Skeletal muscle satellite cell (primary cell): ENCODE measurements around the gene SPN.
"Not testable (repeated sequence)": the region's sequence is repeated elsewhere in the genome, so short reads cannot be mapped to it uniquely, and the experiment has no call there.

Source experiments
- H3K27me3 ChIP-seq: 2 replicates; pipeline ENCODE4 v1.7.0; 2013; ENCODE audit warnings: low read length; ENCODE audit not compliant: control insufficient read depth, insufficient read depth
- H3K36me3 ChIP-seq: 2 replicates; pipeline ENCODE4 v1.7.0; 2013; ENCODE audit warnings: mild to moderate bottlenecking, control low read depth, low read length; ENCODE audit not compliant: insufficient read depth
- H3K4me1 ChIP-seq: 2 replicates; pipeline ENCODE4 v1.7.0; 2013; ENCODE audit warnings: low read length; ENCODE audit not compliant: control insufficient read depth, insufficient read depth
- H3K4me2 ChIP-seq: 2 replicates; pipeline ENCODE4 v1.7.0; 2013; ENCODE audit warnings: mild to moderate bottlenecking, low read length
- H3K4me3 ChIP-seq: 2 replicates; pipeline ENCODE4 v1.7.0; 2013; ENCODE audit warnings: low read length
- H3K9ac ChIP-seq: 2 replicates; pipeline ENCODE4 v1.7.0; 2013; ENCODE audit warnings: mild to moderate bottlenecking, low read depth, low read length, moderate library complexity
- H3K9me3 ChIP-seq: replicated peaks from 2 replicates; pipeline ENCODE4 v1.7.0; 2013; ENCODE audit warnings: mild to moderate bottlenecking, control low read depth, low read length

The SPN gene

GRCh38 chr16:29697391-29697790, 34.3 kb downstream of the SPN start:
- H3K27me3 ChIP-seq, result peaks cover 3% of the 10 kb centered on the region
- H3K9ac ChIP-seq, result no peak overlapping the region
- no peak overlapping the region for H3K4me3 ChIP-seq
- no peak overlapping the region for H3K4me2 ChIP-seq
- H3K4me1 ChIP-seq, result peaks cover 9% of the 10 kb centered on the region
- no peaks in the 10 kb centered on the region for H3K36me3 ChIP-seq
- no peaks in the 10 kb centered on the region for H3K9me3 ChIP-seq

GRCh38 chr16:29698042-29698441, 35.0 kb downstream of the SPN start:
- no peak overlapping the region for H3K9ac ChIP-seq
- no peaks in the 10 kb centered on the region for H3K9me3 ChIP-seq
- peaks cover 9% of the 10 kb centered on the region for H3K4me1 ChIP-seq
- H3K4me2 ChIP-seq, result no peak overlapping the region
- H3K36me3 ChIP-seq, result no peaks in the 10 kb centered on the region
- H3K4me3 ChIP-seq, result no peak overlapping the region
- H3K27me3 ChIP-seq, result peaks cover 3% of the 10 kb centered on the region

- no peaks in the 10 kb centered on the region for H3K9me3 ChIP-seq
- no peak overlapping the region for H3K4me3 ChIP-seq
- peaks cover 3% of the 10 kb centered on the region for H3K27me3 ChIP-seq
- no peak overlapping the region for H3K4me2 ChIP-seq
- no peaks in the 10 kb centered on the region for H3K36me3 ChIP-seq
- H3K9ac ChIP-seq, result no peak overlapping the region
- peaks cover 9% of the 10 kb centered on the region for H3K4me1 ChIP-seq
These were observed 35.7 kb downstream of the SPN start for GRCh38 chr16:29698484-29699323.

GRCh38 chr16:29699324-29700219, 36.5 kb downstream of the SPN start:
- Histone ChIP-seq H3K27me3 (peaks cover 3% of the 10 kb centered on the region), H3K36me3 (no peaks in the 10 kb centered on the region), H3K9ac (no peak overlapping the region), H3K4me2 (no peak overlapping the region), H3K9me3 (no peaks in the 10 kb centered on the region), H3K4me3 (no peak overlapping the region), H3K4me1 (peaks cover 7% of the 10 kb centered on the region)

GRCh38 chr16:29700253-29700987, 37.4 kb downstream of the SPN start:
- Histone ChIP-seq H3K9me3 (no peaks in the 10 kb centered on the region), H3K4me2 (peak overlapping the region; percentile 29), H3K27me3 (peaks cover 3% of the 10 kb centered on the region), H3K4me1 (no peaks in the 10 kb centered on the region), H3K36me3 (no peaks in the 10 kb centered on the region), H3K4me3 (no peak overlapping the region), H3K9ac (no peak overlapping the region)

- peaks cover 3% of the 10 kb centered on the region for H3K27me3 ChIP-seq
- no peak overlapping the region for H3K4me3 ChIP-seq
- no peaks in the 10 kb centered on the region for H3K9me3 ChIP-seq
- H3K9ac ChIP-seq, result no peak overlapping the region
- no peaks in the 10 kb centered on the region for H3K4me1 ChIP-seq
- H3K4me2 ChIP-seq, result no peak overlapping the region
- no peaks in the 10 kb centered on the region for H3K36me3 ChIP-seq
These were observed 38.1 kb downstream of the SPN start for GRCh38 chr16:29701214-29701555.

GRCh38 chr16:29702269-29702668, 39.2 kb downstream of the SPN start:
- Histone ChIP-seq H3K36me3 (no peaks in the 10 kb centered on the region), H3K27me3 (peaks cover 3% of the 10 kb centered on the region), H3K9me3 (no peaks in the 10 kb centered on the region), H3K4me1 (no peaks in the 10 kb centered on the region), H3K4me2 (no peak overlapping the region), H3K4me3 (no peak overlapping the region), H3K9ac (no peak overlapping the region)

- no peaks in the 10 kb centered on the region for H3K27me3 ChIP-seq
- no peak overlapping the region for H3K9ac ChIP-seq
- H3K4me1 ChIP-seq, result peaks cover under 1% of the 10 kb centered on the region
- H3K36me3 ChIP-seq, result no peaks in the 10 kb centered on the region
- no peaks in the 10 kb centered on the region for H3K9me3 ChIP-seq
- no peak overlapping the region for H3K4me3 ChIP-seq
- H3K4me2 ChIP-seq, result no peak overlapping the region
These were observed 42.0 kb downstream of the SPN start for GRCh38 chr16:29705030-29705429.

GRCh38 chr16:29707160-29707559, 44.1 kb downstream of the SPN start:
- H3K4me3 ChIP-seq, H3K4me2 ChIP-seq, H3K36me3 ChIP-seq, H3K27me3 ChIP-seq, H3K9ac ChIP-seq, H3K9me3 ChIP-seq, H3K4me1 ChIP-seq: not testable (repeated sequence)

- Histone ChIP-seq H3K27me3 (no peaks in the 10 kb centered on the region), H3K4me2 (no peak overlapping the region), H3K9me3 (no peaks in the 10 kb centered on the region), H3K36me3 (no peaks in the 10 kb centered on the region), H3K4me3 (no peak overlapping the region), H3K9ac (no peak overlapping the region), H3K4me1 (peaks cover 3% of the 10 kb centered on the region)
These were observed 46.0 kb downstream of the SPN start for GRCh38 chr16:29708917-29709600.

- not testable (repeated sequence) for H3K4me3 ChIP-seq, H3K4me1 ChIP-seq, H3K27me3 ChIP-seq, H3K36me3 ChIP-seq, H3K9ac ChIP-seq, H3K9me3 ChIP-seq, H3K4me2 ChIP-seq
These were observed 46.6 kb downstream of the SPN start for GRCh38 chr16:29709657-29710056.
